ENCODE results near the gene YTHDC2.
"Not testable (repeated sequence)": the region's sequence is repeated elsewhere in the genome, so short reads cannot be mapped to it uniquely, and the experiment has no call there.

Gene YTHDC2

GRCh38 chr5:113520899-113521298 lies 7.4 kb downstream of the YTHDC2 start:
- no peak for DNase-seq

- DNase-seq = no peak
Measured at GRCh38 chr5:113523168-113523567, 9.7 kb downstream of the YTHDC2 start.

GRCh38 chr5:113524927-113525326 lies 11.4 kb downstream of the YTHDC2 start:
- peak; percentile 8 for DNase-seq

- no peak for DNase-seq
Measured at GRCh38 chr5:113526421-113526820, 12.9 kb downstream of the YTHDC2 start.

GRCh38 chr5:113527746-113528145 lies 14.3 kb downstream of the YTHDC2 start:
- DNase-seq = no peak

GRCh38 chr5:113531481-113532159 lies 18.1 kb downstream of the YTHDC2 start:
- DNase-seq = no peak

- no peak for DNase-seq
Measured at GRCh38 chr5:113538313-113538712, 24.8 kb downstream of the YTHDC2 start.

- no peak for DNase-seq
Measured at GRCh38 chr5:113546703-113547183, 33.2 kb downstream of the YTHDC2 start.

- no peak for DNase-seq
Measured at GRCh38 chr5:113548396-113548795, 34.9 kb downstream of the YTHDC2 start.

GRCh38 chr5:113552137-113552536 lies 38.6 kb downstream of the YTHDC2 start:
- DNase-seq = no peak

GRCh38 chr5:113552620-113553019 lies 39.1 kb downstream of the YTHDC2 start:
- DNase-seq = no peak

- no peak for DNase-seq
Measured at GRCh38 chr5:113562828-113563400, 49.4 kb downstream of the YTHDC2 start.

GRCh38 chr5:113569396-113569795 lies 55.9 kb downstream of the YTHDC2 start:
- DNase-seq = no peak

GRCh38 chr5:113572716-113573115 lies 59.2 kb downstream of the YTHDC2 start:
- DNase-seq = no peak

GRCh38 chr5:113574417-113574816 lies 60.9 kb downstream of the YTHDC2 start:
- DNase-seq = peak; percentile 28

GRCh38 chr5:113575074-113575473 lies 61.6 kb downstream of the YTHDC2 start:
- no peak for DNase-seq

- no peak for DNase-seq
Measured at GRCh38 chr5:113578091-113578490, 64.6 kb downstream of the YTHDC2 start.

- DNase-seq = no peak
Measured at GRCh38 chr5:113581388-113581787, 67.9 kb downstream of the YTHDC2 start.

GRCh38 chr5:113598150-113598549 lies 84.7 kb downstream of the YTHDC2 start:
- DNase-seq = no peak

GRCh38 chr5:113598926-113599325 lies 85.4 kb downstream of the YTHDC2 start:
- no peak for DNase-seq

- DNase-seq = no peak
Measured at GRCh38 chr5:113600255-113600905, 86.9 kb downstream of the YTHDC2 start.

- no peak for DNase-seq
Measured at GRCh38 chr5:113601423-113601822, 87.9 kb downstream of the YTHDC2 start.

GRCh38 chr5:113603246-113603645 lies 89.8 kb downstream of the YTHDC2 start:
- not testable (repeated sequence) for DNase-seq

Data from OCI-M1 (cell line).